Measurements from ENCODE around the gene MYO3B.
A peak's percentile ranks its signal among the peaks of the same experiment; 100 is the strongest.
"Not testable (repeated sequence)": the region's sequence is repeated elsewhere in the genome, so short reads cannot be mapped to it uniquely, and the experiment has no call there.

Gene MYO3B

DNA sequence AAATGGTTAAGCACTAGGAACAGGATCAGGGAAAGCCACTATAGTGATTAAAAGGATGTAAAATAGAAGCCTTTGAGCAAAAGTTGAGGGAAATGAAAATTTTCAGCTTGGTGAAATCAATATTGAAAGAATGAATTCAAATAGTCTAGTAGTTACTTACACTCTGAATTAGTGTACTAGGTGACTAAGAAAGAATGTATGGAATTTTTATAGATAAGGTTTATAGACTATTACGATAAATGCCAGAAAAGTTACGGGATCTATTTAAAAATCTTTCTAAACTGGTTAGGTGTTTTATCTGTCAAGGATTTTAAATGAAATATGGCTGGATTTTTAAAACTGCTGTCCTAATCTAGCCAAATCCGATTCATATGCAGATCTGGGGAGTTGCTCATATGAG is 208.6 kb downstream of the MYO3B start:
- DNase-seq = no peak

GRCh38 chr2:170391018-170391417 is 213.1 kb downstream of the MYO3B start:
- DNase-seq = no peak

- no peak for DNase-seq
These were observed 213.8 kb downstream of the MYO3B start for GRCh38 chr2:170391697-170392096.

GRCh38 chr2:170393861-170394498 is 216.0 kb downstream of the MYO3B start:
- DNase-seq = no peak

DNA sequence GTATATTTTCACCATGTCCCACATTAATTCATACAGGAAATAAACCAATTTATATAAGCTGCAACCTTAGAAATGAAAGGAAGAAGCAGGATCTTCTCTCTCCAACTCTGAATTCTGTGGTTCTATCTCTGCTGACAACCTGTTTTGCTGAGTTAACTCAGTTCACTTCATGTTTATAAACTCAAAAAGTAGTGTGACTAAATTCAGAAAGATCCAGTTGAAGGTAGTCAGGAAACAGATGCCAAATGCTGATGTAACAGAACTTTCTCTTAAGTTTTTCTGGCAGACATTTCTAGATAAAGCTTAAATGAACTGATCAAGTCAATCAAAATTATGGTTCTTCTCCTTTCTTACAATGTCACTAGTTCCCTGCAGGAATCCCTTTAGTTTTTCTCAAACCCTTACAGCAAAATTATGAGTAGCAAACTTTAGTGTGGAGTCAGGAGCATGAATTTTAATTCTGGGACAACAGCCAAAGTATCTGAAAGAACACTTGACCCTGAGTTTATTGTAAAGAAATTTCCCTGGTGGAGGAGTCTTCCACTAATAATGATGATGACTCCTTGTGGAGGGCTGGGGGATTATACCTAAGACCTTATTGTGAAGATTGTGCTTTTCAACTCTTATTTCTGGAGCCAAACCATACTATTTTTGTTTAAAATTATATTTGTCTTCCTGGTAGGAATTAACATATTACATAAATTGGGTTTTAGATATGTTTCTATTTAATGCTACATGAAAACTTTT is 216.9 kb downstream of the MYO3B start:
- DNase-seq = no peak

DNA sequence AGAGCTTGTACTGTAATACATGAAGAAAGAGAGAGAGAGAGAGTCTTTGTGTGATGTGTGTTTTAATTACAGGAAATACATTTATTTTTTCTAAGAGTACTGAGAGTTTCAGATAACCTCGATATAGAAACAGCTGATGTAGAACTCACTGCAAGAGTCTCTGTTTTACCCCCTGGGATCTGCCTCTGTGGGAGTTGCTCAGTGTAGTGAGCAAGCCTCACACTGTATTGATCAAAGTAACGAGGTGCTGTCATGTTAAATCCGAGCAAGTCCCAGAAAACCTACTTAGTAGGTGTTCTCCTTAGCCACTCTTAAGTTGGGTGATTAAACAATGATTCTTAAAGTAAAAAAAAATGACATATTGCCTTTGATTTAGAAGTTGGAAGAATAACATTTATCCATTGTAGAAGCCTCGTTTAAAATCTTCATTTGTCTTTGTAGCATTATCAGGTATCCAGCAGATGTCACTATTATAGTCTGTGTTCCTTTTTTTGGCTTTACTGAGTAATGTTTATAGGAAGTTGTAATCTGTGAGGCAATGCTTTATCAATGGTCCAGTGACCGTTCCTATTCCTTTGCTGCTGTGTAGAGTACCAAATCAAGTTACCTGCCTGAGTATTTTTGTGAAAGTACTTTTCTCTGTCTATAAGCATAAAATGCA is 219.0 kb downstream of the MYO3B start:
- no peak for DNase-seq

GRCh38 chr2:170401187-170401586 is 223.2 kb downstream of the MYO3B start:
- no peak for DNase-seq

DNA sequence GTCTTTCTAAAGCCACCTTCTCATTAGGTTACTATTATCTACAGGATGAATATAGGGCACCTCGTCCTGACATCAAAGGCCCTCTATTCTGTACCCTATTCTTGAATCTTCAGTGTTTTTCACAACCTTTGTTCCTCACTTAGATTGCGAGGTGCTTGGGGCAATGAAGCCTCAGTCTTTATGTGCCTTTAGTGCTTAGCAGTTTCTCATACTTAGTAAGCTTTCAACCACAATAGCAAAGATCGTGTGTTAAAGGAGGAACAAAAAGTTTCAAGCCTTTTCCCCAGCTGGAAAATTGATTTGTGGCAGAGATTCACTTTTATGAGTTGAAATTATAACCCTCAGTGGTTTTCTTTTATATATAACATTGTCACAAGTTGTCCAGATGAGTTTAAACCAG is 226.9 kb downstream of the MYO3B start:
- no peak for DNase-seq

DNA sequence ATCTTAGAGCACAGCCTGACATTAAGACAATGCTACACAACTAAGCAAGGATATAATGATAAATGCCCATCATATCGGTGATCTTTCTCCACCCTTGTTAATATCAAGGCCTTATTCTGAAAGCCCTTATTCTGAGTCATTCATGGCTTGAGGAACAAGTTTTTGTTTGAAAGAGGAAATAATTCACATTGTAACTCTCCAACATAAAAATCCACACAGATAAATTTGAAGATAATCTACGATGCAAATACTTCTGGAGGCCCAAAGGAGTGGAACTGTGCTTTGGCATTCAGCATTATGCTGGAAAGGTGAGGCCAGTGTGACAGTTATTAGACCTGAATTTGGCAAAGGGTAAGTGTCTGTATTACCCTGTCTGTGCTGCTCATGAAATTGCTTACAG is 227.4 kb downstream of the MYO3B start:
- no peak for DNase-seq

DNA sequence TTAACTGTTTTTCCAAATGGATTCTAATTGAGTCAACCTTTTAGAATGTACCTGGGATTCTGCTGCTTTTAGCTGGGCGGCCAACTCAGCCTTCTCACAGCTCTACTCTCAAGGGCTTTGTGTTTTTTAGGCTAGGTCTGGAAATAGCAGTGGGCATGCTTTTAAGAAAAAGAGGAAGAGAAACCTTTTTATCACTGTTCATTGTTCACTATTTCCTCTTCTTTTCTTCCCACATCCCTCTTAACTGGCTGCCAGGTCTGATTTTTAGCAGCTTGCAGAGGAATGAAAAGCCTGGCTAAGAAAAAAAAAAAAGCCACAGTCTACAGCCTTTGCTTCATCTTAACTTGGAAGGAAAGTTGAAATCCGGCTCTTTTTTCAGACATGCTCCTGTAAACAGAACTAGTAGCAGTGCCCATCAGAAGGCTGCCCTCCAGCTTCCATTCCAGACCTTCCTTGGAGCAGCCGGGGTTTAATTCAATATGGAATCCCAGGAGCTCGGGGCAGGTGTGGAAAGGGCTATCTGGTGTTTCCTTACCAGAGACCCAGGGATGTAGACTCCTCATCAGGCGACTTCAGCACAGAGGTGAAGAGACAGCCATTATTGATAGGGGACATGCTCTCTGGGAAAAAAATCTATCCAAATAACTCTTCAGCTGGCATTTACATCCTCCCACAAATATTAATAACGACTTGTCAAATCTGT is 230.7 kb downstream of the MYO3B start:
- peak; percentile 3 for DNase-seq

GRCh38 chr2:170409164-170409535 is 231.2 kb downstream of the MYO3B start:
- DNase-seq = peak; percentile 85

DNA sequence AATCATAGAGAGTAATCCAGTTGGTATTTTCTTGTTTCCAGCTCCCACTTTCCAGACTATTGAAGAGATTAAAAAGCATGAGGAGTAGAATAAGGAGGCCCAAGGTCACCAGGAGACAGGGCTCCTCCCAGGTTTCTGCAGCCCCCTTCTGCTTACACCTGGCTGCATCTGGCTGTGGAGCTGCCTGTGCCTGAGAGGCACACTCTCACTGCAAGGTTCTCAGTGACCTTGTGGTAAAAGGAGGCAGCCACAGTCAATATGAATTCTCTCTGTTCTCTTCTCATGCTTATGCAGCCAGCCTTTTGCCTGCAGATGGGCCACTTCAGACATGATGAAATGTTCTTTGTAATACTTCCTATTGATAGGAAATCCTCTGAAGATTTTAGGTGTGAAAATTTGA is 233.7 kb downstream of the MYO3B start:
- no peak for DNase-seq

DNA sequence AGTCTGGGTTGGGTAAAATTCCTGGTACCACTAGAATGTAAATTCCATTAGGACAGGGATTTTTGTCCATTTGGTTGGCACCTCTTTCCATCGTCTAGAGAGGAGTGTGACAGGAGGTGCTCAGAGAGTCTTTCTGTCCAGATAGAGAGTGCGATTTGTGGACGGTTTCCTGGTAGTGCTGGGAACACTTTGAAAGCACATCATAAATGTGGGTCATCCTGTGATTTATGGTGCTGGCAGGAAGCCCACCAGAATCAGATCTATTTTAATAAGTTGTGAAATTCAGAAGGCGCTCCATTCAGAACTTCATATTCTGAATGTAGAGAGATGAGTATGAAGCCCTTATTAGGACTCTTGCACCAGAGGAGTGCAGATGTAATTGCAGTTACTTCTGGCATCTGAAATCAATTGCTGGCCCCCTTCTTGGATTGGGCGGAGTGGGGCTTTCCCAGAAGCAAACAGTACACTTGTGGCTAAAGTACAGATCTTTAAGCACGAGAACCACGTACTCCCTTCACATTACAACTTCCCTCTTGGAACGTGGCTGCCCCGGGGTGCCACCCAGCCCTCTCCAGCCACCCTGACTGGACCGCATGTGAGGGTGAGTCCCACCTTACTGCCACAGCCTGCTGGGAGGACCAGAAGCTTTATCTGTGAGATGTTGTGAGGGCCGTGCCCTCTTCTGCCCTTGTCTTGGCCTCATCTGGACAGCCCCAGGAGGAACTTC is 243.2 kb downstream of the MYO3B start:
- DNase-seq = no peak

- DNase-seq = no peak
These were observed 246.0 kb downstream of the MYO3B start for GRCh38 chr2:170423919-170424318.

DNA sequence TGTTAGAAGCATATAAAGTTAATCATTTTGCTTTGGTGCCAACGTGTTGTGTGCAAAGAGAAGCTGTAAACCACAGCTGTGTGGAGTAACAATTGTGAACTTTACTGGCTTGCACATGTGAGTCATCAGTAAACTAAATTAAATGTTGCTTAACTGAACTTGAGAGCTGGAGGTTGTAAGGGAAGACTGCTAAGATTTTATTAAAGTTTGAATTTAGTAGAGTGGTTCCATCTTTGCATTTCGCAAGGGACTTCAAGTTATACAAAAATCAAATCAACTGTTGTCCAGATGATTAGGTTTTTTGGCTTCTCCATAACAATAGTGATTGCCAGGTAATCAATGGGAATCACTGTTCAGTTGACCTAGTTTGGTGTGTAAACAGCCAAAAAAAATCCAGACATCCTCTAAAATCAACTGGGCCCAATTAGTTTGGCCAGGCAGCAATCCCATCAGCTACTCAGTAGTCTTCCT is 247.4 kb downstream of the MYO3B start:
- DNase-seq = no peak

GRCh38 chr2:170428868-170429267 is 250.9 kb downstream of the MYO3B start:
- no peak for DNase-seq

DNA sequence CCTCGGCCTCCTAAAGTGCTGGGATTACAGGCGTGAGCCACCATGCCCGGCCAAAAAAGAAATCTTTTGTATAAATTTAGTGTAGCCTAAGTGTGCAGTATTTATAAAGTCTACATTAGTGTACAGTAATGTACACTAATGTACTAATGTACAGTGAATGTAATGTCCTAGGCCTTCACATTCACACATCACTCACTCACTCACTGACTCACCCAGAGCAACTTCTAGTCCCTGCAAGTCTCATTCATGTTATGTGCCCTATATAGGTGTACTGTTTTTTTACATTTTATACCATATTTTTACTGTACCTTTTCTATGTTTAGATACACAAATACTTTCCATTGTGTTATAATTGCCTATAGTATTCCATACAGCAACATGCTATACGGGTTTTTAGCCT is 254.9 kb downstream of the MYO3B start:
- DNase-seq = no peak

DNA sequence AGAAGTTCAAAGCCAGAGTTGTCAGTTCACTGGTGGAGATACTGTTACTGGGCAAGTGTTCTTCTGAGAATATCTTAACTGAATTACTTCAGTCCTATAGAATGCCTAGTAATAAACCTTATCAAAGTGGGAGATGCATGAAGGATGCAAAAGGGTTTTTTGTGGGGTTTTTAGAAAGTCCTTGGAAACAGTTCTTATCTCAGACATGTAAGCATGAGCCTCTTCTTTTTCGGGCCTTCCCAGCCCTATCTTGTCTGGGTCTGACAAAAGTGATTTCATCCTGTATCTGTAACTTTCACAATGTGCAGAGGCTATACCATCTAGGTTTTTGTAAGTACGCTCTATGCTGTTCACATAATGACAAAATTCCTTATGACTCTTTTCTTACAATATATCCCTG is 255.5 kb downstream of the MYO3B start:
- DNase-seq = no peak

GRCh38 chr2:170434396-170434795 is 256.4 kb downstream of the MYO3B start:
- not testable (repeated sequence) for DNase-seq

- peak; percentile 3 for DNase-seq
These were observed 257.1 kb downstream of the MYO3B start for GRCh38 chr2:170434900-170435621.

GRCh38 chr2:170436077-170436943 is 258.4 kb downstream of the MYO3B start:
- DNase-seq = no peak
